ENCODE data around the gene NUDT22.

The NUDT22 gene

DNA sequence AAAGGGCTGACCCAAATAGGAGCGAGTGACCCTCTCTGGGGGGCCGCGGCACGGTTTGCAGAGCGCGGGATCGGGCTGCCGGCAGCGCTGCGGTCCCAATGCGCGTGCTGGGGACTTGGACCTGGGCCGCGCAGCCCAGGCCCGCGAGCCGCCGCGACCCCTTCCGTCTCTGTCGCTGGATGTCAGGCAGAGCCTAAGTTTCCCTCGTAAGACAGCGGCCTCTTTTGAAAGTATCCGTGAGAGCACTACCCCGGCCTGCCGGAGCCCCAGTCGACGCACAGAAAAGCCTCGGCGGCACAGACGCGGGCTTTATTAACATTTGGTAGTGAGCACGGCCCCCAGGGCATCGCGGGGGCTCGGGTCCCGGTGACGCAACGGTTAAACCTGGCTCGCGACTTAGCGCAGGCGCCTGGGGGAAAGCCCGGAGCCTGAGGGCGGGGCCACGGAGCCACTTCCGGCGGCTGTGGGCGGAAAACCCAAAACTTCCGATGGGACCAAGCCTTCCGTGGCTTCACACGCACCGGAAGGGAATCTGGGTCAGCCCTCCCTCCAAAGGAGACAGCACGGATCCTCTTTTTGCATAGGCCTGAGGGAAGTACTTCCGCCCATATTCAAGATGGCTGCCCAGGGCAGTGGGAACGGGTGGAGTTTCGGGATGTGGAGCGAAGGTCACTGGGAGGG is 43.6 kb downstream of the NUDT22 start:
- DNase-seq (ENCODE audit: low spot score), result peak; percentile 97

DNA sequence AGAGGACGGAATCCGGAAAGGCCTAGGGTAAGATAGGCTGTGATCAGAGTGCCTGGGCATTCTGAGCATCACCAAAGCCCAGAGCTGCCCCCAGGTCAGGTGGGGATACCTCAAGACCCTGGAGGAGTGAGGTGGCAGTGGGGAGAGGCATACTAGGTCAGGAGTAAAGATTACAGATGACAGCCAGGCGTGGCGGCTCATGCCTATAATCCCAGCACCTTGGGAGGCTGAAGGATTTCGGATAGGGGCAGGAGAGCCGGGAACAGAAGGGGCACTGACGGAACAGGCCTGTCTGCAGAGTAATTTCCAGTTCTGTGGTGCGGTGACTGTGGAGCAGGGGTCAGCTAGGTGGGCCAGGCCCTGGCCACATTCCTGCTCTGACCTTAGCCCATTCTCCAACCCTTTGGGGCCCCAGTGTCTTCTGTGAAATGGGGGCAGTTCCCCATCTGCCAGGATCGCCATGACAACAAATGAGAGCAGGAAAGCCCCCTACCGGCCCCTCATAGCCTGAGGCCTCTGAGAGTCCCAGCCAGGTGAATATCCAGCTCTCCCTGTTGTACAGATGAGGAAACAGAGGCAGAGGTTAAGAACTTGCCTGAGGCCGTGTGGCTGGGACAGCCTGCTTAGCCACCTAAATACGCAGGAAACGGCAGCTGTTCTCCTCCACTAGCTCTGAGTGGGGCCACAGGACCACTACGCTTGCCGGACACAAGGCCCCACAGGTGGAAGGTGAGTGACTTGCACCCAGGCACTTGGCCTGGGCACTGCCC is 49.1 kb downstream of the NUDT22 start:
- DNase-seq (ENCODE audit: low spot score), result no peak

DNA sequence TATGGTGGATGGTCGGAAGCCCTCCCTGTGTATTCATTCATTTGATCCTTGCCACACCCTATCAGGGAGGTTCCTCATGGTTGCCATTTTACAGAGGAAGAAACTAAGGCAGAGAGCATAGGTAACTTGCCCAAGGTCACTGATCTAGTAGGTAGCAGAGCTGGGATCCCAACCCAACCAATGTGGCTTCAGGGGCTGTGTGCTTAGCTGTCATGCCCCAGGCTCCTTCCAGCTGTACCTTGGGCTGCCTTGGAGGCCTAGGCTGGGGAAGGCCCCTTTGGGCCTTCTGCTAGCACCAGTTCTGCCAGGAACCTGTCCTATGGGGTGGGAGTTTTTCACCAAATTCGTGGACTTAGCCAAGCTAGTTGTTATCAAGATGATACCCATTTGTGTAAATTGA is 49.8 kb downstream of the NUDT22 start:
- DNase-seq (ENCODE audit: low spot score), result no peak

DNA sequence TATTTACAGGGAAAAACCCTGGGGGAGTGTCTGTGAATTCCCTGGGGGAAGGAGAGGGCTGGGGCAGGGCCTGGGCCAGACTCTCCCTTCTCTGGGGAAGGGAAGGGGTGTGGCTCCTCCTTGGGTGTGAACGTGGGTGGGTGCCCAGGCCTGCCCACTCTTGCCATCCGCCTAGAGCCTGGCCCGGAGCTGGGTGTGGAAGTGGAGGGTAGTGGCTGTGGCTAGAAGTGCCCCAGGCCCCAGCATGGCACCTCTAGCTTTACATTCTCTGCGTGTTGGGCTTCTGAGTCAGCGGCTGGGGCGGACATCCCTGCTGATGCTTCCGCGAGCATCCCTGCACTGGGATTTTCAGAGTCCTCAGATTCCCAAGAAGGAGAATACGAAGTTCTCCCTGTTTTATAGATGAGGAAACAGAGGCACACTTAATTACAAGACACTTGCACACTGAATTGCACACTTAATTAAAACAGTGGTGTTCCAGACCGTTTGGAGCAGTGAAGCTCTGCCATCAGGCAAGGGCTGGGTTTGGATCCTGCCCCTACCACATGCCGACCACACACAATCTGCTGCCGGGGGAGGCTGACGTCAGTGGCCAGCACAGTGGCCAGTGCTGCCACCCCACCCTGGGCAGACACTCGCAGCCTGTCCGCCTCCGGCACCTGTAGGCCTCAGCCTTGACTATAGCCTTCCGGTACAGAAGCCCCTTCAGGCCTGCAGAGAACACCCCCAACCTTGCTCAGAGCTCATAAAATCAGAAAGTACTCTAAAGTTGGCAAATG is 50.8 kb downstream of the NUDT22 start:
- DNase-seq (ENCODE audit: low spot score), result no peak

DNA sequence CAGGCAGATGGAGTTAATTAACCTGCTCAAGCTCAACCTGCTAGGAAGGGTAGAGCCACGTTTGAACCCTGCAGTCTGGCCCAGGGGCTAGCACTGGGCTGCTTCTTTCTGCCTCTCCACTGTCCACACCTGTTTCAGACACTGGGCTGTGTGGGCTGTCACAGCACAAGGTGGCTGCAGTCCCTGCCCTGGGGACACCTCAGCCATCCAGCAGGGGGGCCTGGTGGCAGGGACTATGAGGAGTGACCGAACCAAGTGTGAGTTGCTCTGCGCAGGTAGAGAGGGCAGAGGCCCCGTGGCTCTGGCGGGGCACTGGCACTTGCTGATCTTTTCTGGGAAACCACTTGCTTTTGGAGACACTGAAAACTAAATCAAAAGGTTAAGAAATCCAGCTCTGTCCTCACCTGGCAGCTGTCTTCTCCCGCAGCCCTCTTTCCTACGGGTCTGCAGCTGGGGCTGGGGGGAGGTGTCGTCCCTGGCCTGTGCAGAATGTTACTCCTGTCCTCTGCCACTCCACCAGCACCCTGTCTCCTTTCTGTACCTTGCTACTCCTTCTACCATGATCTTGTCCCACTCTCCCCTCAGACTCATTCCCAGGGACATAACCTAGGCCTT is 52.6 kb downstream of the NUDT22 start:
- DNase-seq (ENCODE audit: low spot score), result no peak
